ENCODE results near the gene HMCN2. TPM values are rescaled to one million over a fixed set of nuclear protein-coding genes. Genes with fewer than 3 reads are reported as not detected.
A peak's percentile ranks its signal among the peaks of the same experiment; 100 is the strongest.

The HMCN2 gene
- total RNA-seq, 6 donors from 2014 or later = 0.76 to 7.3 (median 1.5) TPM

DNA sequence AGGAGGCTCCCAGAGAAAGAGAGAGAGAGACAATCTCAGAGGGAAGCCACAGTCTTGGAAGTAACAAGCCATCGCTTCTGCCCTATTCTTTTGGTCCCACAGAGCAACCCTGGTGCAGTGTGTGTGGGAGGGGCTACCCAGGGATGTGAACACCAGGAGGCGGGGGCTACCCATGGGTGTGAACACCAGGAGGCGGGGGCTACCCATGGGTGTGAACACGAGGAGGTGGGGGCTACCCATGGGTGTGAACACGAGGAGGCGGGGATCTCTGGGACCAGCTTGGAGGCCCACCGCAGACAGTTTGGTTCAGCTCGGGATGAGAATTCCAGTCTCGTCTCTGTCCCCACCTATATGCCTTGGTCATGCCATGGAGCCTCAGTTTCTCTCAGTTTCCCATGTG lies 44.9 kb downstream of the HMCN2 start:
- WGBS, 2 donors = 85 to 100% methylated on average over 1 to 9 of the region's 9 CpGs
- Histone ChIP-seq H3K36me3 (no peaks in the 10 kb centered on the region), H3K9me3 (no peaks in the 10 kb centered on the region), H3K4me1 (peaks cover 4 to 8% (median 6%) of the 10 kb centered on the region in 4 donors), H3K27ac (no peak overlapping the region), H3K27me3 (no peaks in the 10 kb centered on the region), H3K4me3 (no peak overlapping the region)
- DNase-seq (no peak), ATAC-seq (ENCODE audit: low FRiP score in 2 of 2) (no peak)
- TF ChIP-seq POLR2AphosphoS5 (IDR thresholded peaks at IDR 0.05) (no peak), POLR2A (IDR thresholded peaks at IDR 0.05) (no peak), EP300 (IDR thresholded peaks at IDR 0.05) (no peak)
- TF ChIP-seq, protein P1, sequence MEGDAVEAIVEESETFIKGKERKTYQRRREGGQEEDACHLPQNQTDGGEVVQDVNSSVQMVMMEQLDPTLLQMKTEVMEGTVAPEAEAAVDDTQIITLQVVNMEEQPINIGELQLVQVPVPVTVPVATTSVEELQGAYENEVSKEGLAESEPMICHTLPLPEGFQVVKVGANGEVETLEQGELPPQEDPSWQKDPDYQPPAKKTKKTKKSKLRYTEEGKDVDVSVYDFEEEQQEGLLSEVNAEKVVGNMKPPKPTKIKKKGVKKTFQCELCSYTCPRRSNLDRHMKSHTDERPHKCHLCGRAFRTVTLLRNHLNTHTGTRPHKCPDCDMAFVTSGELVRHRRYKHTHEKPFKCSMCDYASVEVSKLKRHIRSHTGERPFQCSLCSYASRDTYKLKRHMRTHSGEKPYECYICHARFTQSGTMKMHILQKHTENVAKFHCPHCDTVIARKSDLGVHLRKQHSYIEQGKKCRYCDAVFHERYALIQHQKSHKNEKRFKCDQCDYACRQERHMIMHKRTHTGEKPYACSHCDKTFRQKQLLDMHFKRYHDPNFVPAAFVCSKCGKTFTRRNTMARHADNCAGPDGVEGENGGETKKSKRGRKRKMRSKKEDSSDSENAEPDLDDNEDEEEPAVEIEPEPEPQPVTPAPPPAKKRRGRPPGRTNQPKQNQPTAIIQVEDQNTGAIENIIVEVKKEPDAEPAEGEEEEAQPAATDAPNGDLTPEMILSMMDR (IDR thresholded peaks at IDR 0.05) = no peak

DNA sequence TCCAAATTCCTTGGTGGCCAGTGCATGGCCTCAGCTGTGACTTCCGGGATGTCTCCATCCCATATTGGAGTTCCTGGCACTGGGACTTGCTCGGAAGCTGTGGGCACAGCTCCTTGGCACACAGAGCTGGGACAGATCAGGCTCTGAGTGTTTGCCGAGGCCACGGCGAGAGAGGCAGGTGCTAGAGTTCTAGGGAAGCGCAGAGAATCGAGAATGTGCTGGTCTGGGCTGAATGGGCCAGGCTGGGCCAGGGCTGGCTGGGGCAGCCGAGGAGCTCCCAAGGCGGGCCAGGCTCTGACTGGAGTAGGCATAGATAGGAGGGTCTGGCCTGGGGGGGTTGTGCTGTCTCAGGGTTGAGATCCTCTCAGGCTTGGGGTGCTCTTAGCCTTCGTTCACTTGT lies 45.4 kb downstream of the HMCN2 start:
- ATAC-seq (ENCODE audit: low FRiP score in 2 of 2) = no peak

DNA sequence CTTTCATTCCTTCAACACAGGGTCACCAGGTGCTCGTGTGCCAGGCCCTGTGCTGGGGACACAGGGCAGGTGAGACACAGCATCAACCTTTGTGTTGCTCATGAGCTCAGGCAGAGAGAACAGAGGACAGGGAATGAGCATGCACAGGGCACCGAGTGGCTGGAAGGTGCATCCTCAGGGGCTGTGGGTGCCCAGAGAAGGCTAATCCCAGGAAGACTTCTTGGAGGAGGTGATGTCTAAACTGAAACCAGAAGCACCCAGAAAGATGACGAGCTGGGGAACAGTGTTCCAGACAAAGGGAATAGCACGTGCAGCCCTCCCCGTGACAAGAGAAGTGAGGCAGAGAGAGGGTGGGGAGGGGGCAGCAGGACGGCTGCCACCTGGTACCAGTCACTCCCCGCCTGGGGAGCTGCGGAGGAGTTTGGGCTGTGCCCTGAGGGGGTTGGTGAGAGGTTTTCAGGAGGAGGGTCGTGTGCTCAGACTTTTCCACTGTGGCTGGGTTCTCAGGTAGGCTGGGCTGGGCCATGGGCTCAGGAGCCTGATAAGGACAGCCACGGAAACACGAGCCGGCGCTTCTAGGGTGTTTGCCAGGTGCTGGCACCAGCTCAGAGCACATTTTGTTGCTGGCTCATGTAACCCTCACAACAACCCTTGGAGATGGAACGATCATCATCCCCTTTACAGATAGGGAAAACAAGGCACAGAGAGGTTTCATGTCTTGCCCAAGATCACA lies 46.0 kb downstream of the HMCN2 start:
- DNase-seq = no peak
- Histone ChIP-seq H3K9me3 (no peaks in the 10 kb centered on the region), H3K27me3 (no peaks in the 10 kb centered on the region), H3K27ac (no peak overlapping the region), H3K4me3 (no peak overlapping the region), H3K4me1 (peaks cover 4 to 8% (median 6%) of the 10 kb centered on the region in 4 donors), H3K36me3 (no peaks in the 10 kb centered on the region)
- no peak for TF ChIP-seq EP300 (IDR thresholded peaks at IDR 0.05)
- TF ChIP-seq POLR2AphosphoS5 (IDR thresholded peaks at IDR 0.05) = no peak
- TF ChIP-seq, protein P1 (IDR thresholded peaks at IDR 0.05) = no peak
- no peak for TF ChIP-seq POLR2A (IDR thresholded peaks at IDR 0.05)
- WGBS, 2 donors = 66 to 85% methylated on average over 8 to 14 of the region's 14 CpGs
- no peak for ATAC-seq (ENCODE audit: low FRiP score in 2 of 2)

More for the DNA sequence above, 45.4 kb downstream of the HMCN2 start:
- Histone ChIP-seq H3K9me3 (no peaks in the 10 kb centered on the region), H3K4me3 (no peak overlapping the region), H3K27me3 (no peaks in the 10 kb centered on the region), H3K27ac (no peak overlapping the region), H3K4me1 (peaks cover 4 to 8% (median 6%) of the 10 kb centered on the region in 4 donors), H3K36me3 (no peaks in the 10 kb centered on the region)
- TF ChIP-seq POLR2A (IDR thresholded peaks at IDR 0.05) = no peak
- TF ChIP-seq, protein P1 (IDR thresholded peaks at IDR 0.05) = no peak
- no peak for TF ChIP-seq EP300 (IDR thresholded peaks at IDR 0.05)
- TF ChIP-seq POLR2AphosphoS5 (IDR thresholded peaks at IDR 0.05) = no peak
- WGBS, 2 donors = 82 to 88% methylated on average over 8 to 9 of the region's 10 CpGs
- no peak for DNase-seq

DNA sequence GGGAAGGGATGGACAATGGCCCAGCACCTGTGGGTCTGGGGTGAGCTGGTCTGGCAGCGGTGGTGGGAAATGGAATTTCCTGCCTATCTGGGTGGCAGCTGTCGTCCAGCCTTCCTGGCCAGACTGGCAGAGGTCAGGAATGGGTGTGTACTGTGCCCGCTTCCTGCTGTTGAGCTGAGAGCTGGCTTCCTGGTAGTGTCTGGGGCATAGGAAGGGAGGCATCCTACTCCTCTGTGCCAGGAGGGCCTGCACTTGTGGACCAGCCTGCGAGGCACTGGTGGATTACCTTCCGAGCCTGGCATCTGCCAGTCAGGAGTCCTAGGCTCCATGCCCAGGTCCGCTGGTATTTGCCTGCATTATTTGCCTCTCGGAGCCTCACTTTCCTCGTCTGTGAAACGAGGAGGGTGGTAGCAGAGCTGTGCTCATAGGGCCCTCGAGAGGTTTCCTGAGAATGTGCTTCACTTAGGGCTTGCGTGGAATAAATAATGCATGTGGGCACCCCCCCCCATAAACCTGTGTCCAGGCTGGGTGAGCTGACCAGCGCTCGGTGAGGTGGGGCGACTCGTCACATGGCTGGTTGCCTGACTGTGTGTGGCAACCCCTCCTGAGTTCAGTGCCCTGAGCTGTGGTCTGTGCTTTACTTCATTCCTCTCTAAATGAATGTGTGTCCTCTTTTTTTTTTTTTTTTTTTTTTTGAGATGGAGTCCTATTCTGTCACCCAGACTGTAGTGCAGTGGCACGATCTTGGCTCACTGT lies 47.7 kb downstream of the HMCN2 start:
- Histone ChIP-seq H3K4me1 (peaks cover 4 to 8% (median 6%) of the 10 kb centered on the region in 4 donors), H3K9me3 (no peaks in the 10 kb centered on the region), H3K4me3 (no peak overlapping the region), H3K36me3 (no peaks in the 10 kb centered on the region), H3K27ac (peak overlapping the region in 2 of 4 donors; percentile 42 to 59), H3K27me3 (no peaks in the 10 kb centered on the region)
- DNase-seq (peak in 1 of 2 donors; percentile 33), ATAC-seq (ENCODE audit: low FRiP score in 2 of 2) (no peak)
- TF ChIP-seq EP300 (IDR thresholded peaks at IDR 0.05) (peak in 2 of 4 donors; percentile 74 to 85), POLR2AphosphoS5 (IDR thresholded peaks at IDR 0.05) (peak; percentile 29 to 72)
- TF ChIP-seq, protein P1 (IDR thresholded peaks at IDR 0.05) = no peak
- WGBS, 2 donors = 59 to 67% methylated on average over 10 to 16 of the region's 16 CpGs

Measured in upper lobe of left lung (tissue), 6 donors.